GM18858 (cell line): Measurements from ENCODE around the gene CNDP1.
A peak's percentile ranks its signal among the peaks of the same experiment; 100 is the strongest.

Source experiments
- ATAC-seq: cut with Tn5 transposase; IDR thresholded peaks from one replicate; pipeline ENCODE4 v1.9.1; 2021; ENCODE audit not compliant: unreplicated experiment

Gene CNDP1

GRCh38 chr18:74574916-74575315 is 40.6 kb downstream of the CNDP1 start:
- ATAC-seq, result no peak

GRCh38 chr18:74577019-74577418 is 42.7 kb downstream of the CNDP1 start:
- ATAC-seq, result no peak

GRCh38 chr18:74579496-74580065 is 45.3 kb downstream of the CNDP1 start:
- no peak for ATAC-seq

GRCh38 chr18:74582642-74583041 is 48.3 kb downstream of the CNDP1 start:
- ATAC-seq, result no peak

GRCh38 chr18:74587441-74587840 is 53.1 kb downstream of the CNDP1 start:
- ATAC-seq, result no peak

GRCh38 chr18:74589021-74589420 is 54.7 kb downstream of the CNDP1 start:
- no peak for ATAC-seq

- no peak for ATAC-seq
These were observed 55.5 kb downstream of the CNDP1 start for GRCh38 chr18:74589811-74590210.

GRCh38 chr18:74590671-74591070 is 56.4 kb downstream of the CNDP1 start:
- no peak for ATAC-seq

- ATAC-seq, result peak; percentile 27
These were observed 61.1 kb downstream of the CNDP1 start for GRCh38 chr18:74595431-74595830.

GRCh38 chr18:74597034-74597661 is 62.8 kb downstream of the CNDP1 start:
- peak; percentile 19 for ATAC-seq

GRCh38 chr18:74597662-74598349 is 63.5 kb downstream of the CNDP1 start, which contains the start of gene ZNF407:
TSS of gene ZNF407 (plus strand) at chr18:74597870. CDS start at chr18:74631020, 33,150 bp downstream.
- ATAC-seq, result peak; percentile 46

- ATAC-seq, result peak; percentile 49
These were observed 64.2 kb downstream of the CNDP1 start for GRCh38 chr18:74598350-74599001.

- ATAC-seq, result no peak
These were observed 70.1 kb downstream of the CNDP1 start for GRCh38 chr18:74604361-74604760.

- no peak for ATAC-seq
These were observed 70.5 kb downstream of the CNDP1 start for GRCh38 chr18:74604774-74605173.

GRCh38 chr18:74608681-74609080 is 74.4 kb downstream of the CNDP1 start:
- no peak for ATAC-seq

GRCh38 chr18:74609535-74609934 is 75.2 kb downstream of the CNDP1 start:
- ATAC-seq, result no peak

GRCh38 chr18:74610051-74610615 is 75.8 kb downstream of the CNDP1 start:
- no peak for ATAC-seq

- no peak for ATAC-seq
These were observed 76.6 kb downstream of the CNDP1 start for GRCh38 chr18:74610860-74611259.

GRCh38 chr18:74611765-74612164 is 77.5 kb downstream of the CNDP1 start:
- ATAC-seq, result no peak

- ATAC-seq, result peak; percentile 49
These were observed 79.1 kb downstream of the CNDP1 start for GRCh38 chr18:74613381-74613780.

GRCh38 chr18:74616494-74616893 is 82.2 kb downstream of the CNDP1 start:
- no peak for ATAC-seq
